GM19452 (cell line): ENCODE measurements around the gene COQ8B.

Experiments used
- ATAC-seq: cut with Tn5 transposase; IDR thresholded peaks from one replicate; pipeline ENCODE4 v1.9.1; 2021; ENCODE audit not compliant: unreplicated experiment

Gene COQ8B

DNA sequence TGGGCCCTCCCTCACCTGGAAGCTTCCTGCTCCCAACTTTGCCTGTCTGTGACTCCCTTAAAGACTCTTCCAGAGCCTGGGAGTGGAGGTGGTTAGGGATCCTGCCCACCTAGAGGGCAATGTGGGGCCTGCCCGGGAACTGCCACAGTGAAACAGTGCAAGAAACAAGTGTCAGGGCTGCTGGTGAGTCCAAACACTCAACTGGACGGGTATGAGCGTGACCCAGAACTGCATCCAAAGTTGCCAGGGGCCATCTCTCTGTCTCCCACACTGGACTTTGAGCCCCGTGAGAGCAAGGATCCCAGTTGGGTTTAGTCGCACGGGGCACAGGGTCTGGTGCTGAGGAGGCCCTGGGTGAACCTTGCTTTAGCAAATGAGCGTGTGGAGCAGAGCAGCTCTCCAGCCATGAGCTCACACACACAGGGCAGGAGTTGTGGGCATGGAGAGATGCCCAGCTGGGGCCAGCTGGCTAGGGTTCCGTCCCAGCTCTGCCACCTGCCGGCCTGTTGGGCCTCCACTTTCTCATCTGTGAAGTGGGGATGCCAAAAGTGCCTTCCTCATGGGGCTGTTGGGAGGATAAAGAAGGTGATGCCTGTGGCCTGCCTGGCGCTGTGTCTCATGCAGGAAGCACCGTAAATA lies 23.4 kb downstream of the COQ8B start:
- ATAC-seq = no peak

- ATAC-seq = no peak
Measured at GRCh38 chr19:40692212-40692551, 24.5 kb downstream of the COQ8B start.

GRCh38 chr19:40691421-40692211 lies 25.1 kb downstream of the COQ8B start:
- no peak for ATAC-seq

DNA sequence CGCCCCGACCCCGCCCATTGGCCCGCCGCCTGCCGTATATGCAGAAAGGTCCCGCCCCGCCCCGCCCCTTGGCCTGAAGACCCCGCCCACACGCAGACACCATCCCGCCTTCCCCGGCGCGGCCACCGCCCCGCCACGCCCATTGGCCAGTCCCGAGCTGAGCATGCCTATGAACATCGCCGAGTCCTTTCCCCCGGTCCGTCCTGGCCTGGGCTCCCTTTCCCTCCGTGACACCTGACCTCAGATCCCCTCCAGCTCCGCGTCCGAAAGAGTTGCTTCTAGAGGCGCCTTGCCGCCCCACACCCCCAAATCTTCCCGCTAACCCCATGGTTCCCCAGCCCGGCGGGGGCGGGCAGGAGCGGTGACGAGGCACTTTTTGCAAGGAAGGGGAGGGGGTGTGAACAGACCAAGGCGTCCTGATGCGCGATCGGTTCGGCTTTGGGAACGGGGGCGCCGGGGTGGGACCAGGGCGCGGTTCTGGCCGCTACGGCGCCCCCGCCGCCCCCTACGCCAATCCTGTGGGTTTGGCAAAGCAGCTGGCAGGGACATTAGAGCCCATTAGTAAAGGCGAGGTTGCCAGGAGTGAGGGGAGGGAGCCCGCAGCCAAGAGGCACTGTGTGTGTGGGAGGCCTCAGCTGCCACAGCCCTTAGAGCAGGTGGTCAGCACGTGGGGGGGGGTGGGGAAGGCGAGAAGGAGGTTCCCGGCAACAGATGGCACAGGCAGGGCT lies 25.8 kb downstream of the COQ8B start:
- ATAC-seq = no peak

DNA sequence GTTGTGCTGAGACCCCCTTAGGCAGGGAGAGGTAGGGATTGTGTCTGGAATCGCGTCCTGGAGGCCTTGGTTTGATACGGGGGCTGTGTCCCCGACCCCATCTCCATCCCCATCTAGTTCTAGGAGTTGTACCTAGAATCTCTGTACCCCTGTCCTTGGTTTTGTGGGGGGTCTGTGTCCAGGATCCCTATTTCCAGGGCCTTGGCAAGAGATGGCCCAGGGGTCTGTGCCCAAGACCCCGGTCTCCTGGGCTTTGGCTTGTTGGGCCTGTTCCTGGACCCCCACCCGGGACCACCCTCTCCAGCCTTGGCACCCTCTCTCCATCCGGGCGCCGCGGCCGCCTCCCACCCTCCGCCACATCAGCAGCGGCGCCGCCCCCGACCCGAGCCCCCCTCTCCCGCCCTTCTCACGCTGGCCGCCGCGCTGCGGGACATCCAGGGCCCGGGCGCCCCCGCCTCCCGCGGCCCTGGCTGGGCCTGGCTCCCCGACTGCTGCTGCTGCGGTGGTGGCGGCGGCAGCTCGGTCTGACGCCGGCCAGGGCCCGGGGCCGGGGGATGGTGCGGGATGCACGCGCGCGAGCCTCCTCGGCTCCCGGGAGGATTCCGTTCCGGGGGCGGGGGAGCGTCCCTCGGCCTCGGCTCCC lies 26.5 kb downstream of the COQ8B start, which contains the start of gene NUMBL:
NUMBL (minus strand) TSS at position 602 of the 643 bp plus-strand sequence; CDS start at position 434, 168 bp downstream.
- no peak for ATAC-seq

DNA sequence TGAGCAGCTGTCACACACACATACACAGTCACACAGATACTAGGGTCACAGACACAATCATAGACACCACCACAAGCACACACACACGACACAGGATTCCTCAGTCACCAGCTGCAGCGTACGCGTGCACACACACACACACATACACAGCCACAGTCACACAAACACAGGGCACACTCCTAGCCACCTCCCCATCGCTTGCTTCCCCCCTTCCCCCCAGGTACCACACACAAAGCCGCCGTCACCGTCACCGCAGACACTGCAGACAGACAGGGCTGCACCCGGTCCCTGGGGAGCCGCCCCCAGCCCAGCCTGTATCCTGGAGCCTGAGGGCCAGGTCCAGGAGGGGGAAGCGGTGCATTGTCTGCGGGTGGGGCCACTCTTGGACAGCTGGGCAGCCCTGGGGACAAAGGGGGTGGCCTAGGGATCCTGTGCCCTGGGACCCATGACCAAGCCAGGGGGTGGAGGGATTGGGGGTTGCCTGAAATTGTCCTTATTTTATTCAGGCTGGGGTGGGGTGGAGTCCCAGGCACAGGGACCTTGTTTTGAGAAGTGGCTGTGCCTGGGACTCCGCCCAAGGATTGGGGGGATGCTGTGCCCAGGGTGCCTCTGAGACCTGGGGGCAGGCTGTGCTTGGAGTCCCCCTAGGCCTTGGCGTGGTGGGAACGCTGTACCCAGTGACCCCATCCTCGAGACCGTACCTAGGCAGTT lies 27.2 kb downstream of the COQ8B start:
- no peak for ATAC-seq

DNA sequence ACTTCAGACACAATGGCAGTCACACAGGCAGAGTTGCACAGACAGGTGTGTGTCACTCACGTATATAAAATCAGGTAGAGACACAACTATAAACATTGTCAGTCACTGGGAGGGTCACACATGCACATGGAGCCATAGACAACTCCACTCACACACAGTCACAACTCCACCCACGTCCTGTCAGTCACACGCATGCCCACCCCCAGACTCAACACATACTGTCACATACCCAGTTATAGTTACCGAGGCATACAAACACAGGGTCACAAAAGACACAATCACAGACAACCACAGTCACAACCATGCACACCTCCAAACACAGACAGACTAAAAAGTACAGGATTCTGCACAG lies 27.7 kb downstream of the COQ8B start:
- ATAC-seq = no peak

DNA sequence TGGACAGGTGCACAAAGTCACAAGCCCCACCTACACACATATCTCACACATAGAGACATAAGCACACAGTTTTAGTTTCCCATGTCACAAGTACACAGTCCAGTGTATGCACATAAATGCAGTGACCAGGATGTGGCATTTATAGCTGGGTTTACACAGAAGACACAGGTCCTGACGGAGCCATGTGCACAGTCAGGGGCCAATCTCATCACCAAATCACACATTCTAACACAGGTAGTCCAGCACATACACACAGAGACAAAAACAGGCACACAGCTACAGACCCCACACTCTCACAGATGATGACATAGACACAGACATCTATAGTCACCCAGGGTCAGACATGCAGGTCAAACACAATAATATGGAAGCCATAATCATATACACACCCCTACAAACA lies 28.4 kb downstream of the COQ8B start:
- no peak for ATAC-seq

DNA sequence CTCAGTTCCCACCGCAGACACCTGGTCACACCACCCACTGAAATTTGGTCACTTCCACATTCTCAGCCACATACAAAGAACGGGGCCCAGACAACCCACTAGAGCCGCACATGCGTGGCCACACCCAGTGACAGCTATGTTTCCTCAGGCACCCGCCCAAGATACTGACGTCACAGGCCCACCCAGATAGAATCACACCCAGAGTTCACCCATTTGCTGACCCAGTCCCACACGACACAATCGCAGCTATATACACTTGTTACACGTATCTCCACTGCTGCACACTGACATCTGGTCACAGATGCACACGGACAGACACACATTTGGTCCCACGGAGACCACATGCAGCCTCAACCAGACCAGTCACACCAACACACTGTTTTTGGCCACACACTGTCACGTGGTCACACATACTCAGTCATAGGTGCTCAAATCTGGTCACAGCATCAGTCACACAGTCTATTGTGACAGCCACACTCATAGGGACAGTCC lies 29.1 kb downstream of the COQ8B start:
- ATAC-seq = no peak

GRCh38 chr19:40686882-40687524 lies 29.7 kb downstream of the COQ8B start:
- ATAC-seq = no peak

- no peak for ATAC-seq
Measured at GRCh38 chr19:40685563-40685962, 31.1 kb downstream of the COQ8B start.

GRCh38 chr19:40685016-40685526 lies 31.6 kb downstream of the COQ8B start:
- no peak for ATAC-seq

- ATAC-seq = no peak
Measured at GRCh38 chr19:40684280-40684679, 32.4 kb downstream of the COQ8B start.

GRCh38 chr19:40683437-40683836 lies 33.2 kb downstream of the COQ8B start:
- no peak for ATAC-seq

GRCh38 chr19:40682431-40682964 lies 34.2 kb downstream of the COQ8B start:
- ATAC-seq = no peak

DNA sequence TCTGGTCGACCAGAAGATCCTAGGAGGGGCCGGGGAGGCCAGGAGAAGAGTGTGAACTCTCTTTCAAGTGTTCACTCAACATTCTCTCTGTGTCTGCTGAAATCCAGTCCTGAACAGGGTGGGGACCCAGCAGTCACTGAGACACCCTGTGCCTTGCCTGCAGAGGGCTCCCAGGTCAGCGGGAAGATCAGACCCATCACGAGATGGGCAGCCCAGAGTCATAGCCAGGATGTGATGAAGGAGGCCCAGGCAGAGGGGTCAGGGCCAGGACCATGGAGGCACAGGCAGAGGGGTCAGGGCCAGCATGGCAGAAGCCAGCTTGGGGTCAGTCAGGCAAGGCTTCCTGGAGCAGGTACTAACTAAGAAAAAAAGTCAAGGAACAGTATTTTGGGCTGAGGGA lies 35.6 kb downstream of the COQ8B start:
- no peak for ATAC-seq

- no peak for ATAC-seq
Measured at GRCh38 chr19:40677156-40677555, 39.5 kb downstream of the COQ8B start.

DNA sequence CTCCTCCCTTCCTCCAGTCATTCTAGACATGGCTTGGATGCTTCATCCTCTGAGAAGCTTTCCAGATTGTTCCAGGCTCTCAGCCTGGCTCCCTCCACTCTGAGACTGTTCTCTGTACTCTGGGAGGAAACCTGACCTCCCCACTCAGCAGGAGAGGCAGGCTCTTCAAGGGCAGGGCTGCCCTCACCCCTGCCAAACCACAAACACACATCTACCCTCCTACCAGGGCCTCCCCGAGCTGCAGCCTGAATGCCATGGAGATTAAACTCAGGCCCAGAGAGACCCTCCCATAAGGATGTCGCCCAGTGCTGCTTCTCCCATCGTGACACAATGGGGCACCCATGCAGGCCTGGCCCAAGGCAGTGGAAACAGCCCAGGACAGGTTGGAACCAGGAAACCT lies 42.4 kb downstream of the COQ8B start:
- ATAC-seq = no peak

GRCh38 chr19:40673397-40673796 lies 43.3 kb downstream of the COQ8B start:
- ATAC-seq = no peak
